HG03097 (cell line): ENCODE data around the gene DSG3.

Experiments used
- ATAC-seq: cut with Tn5 transposase; IDR thresholded peaks from one replicate; pipeline ENCODE4 v1.9.1; 2021; ENCODE audit not compliant: unreplicated experiment, low FRiP score

Gene DSG3

DNA sequence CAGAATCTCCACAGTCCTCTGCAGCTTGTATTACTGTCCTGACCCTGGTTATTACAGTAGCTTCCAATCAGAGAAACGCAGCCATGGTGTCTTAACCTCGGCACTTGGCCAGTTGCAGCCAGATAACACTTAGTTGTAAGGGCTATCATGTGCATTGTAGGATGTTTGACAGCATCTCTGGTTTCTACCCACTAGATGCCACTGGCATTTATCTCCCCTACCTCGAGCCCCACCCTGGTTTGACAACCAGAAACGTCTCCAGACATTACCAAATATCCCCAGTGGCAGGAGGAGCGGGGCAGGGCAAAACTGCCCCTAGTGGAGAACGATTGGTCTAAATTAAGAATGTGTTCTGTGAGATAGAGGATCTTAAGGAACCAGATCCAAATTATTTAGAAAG is 63.6 kb downstream of the DSG3 start:
- ATAC-seq = no peak

- ATAC-seq = no peak
Measured at GRCh38 chr18:31512203-31512764, 64.7 kb downstream of the DSG3 start.

DNA sequence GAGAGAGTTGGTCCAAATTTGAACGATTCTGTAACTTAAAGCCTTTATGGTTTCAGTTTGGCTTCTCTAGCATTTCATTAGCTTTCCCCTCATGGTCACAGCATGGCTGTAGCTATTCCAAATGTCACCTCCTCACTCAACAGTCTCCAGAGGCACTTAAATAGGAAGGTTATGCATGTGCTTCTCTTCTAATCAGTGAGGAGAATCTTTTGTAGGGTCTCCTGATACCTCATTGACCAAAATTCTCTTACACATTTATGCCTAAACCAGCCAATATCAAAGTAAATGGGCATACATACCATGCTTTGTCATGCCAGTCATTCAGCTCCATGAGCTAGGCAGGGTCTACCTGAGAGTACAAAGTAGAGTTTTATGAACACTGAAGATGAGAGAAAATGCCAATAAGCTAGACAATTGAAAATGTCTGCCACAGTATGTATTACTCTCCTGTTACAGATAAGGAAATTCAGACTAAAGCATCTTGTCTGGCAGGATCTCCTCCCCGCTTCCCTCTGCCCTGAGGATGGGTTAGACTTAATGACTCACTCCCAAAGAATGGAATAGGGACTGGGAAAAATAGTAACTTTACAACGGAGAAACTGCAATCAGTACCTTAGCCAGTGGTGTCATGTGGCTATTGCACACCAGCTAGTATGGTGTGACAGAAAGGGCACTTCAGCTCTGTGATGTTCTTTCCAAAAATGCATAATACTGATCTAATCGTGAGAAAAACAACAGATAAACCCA is 65.8 kb downstream of the DSG3 start:
- no peak for ATAC-seq

- ATAC-seq = no peak
Measured at GRCh38 chr18:31516437-31516836, 68.9 kb downstream of the DSG3 start.

DNA sequence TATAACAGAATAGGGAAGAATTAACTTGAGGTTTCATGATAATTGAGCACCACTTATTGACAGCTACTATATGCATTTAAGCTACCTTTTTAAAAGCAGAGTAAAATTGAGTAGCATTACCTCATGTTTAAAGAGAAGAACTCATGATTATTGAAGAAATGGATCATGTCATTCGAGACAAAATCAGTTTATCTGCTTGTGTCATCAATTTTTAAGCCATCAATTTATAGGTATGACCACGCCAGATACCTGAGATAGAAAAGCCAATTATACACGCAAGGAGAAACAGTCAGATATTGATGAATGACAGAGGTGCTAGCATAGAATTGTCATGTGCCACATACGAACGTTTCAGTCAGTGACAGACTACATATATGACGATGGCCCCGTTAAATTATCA is 78.8 kb downstream of the DSG3 start:
- ATAC-seq = no peak
